ENCODE measurements around the gene ZMYND15.

The ZMYND15 gene

GRCh38 chr17:4788159-4788806, 48.6 kb downstream of the ZMYND15 start:
- DNase-seq (ENCODE audit: low read depth), result peak; percentile 58

GRCh38 chr17:4788807-4789700, 49.4 kb downstream of the ZMYND15 start, which contains the start of gene GLTPD2:
Gene GLTPD2, plus strand, starts transcription at chr17:4788964. Its CDS starts 48 bp downstream, at chr17:4789012.
- no peak for DNase-seq (ENCODE audit: low read depth)

- DNase-seq (ENCODE audit: low read depth), result no peak
Observed at GRCh38 chr17:4789701-4789950, 50.0 kb downstream of the ZMYND15 start.

- peak; percentile 83 for DNase-seq (ENCODE audit: low read depth)
Observed at GRCh38 chr17:4789951-4790704, 50.5 kb downstream of the ZMYND15 start.

GRCh38 chr17:4790705-4791088, 51.1 kb downstream of the ZMYND15 start:
- no peak for DNase-seq (ENCODE audit: low read depth)

GRCh38 chr17:4795168-4795567, 55.5 kb downstream of the ZMYND15 start:
- DNase-seq (ENCODE audit: low read depth), result no peak

All from fibroblast of gingiva (primary cell).